Measurements from ENCODE around the gene RELN. TPM values are rescaled to one million over a fixed set of nuclear protein-coding genes. Genes with fewer than 3 reads are reported as not detected.

The RELN gene
- total RNA-seq, 1 donor from 2014 or later, result 3.8 TPM

- DNase-seq (ENCODE audit: low read depth), result no peak
- no peak overlapping the region for H3K4me3 ChIP-seq (ENCODE audit: low read depth, low read length)
- TF ChIP-seq, protein P1, sequence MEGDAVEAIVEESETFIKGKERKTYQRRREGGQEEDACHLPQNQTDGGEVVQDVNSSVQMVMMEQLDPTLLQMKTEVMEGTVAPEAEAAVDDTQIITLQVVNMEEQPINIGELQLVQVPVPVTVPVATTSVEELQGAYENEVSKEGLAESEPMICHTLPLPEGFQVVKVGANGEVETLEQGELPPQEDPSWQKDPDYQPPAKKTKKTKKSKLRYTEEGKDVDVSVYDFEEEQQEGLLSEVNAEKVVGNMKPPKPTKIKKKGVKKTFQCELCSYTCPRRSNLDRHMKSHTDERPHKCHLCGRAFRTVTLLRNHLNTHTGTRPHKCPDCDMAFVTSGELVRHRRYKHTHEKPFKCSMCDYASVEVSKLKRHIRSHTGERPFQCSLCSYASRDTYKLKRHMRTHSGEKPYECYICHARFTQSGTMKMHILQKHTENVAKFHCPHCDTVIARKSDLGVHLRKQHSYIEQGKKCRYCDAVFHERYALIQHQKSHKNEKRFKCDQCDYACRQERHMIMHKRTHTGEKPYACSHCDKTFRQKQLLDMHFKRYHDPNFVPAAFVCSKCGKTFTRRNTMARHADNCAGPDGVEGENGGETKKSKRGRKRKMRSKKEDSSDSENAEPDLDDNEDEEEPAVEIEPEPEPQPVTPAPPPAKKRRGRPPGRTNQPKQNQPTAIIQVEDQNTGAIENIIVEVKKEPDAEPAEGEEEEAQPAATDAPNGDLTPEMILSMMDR (conservative IDR thresholded peaks at IDR 0.05; ENCODE audit: low read depth, low read length), result peak; percentile 38
These were observed 101.4 kb downstream of the RELN start for GRCh38 chr7:103887853-103888602.

GRCh38 chr7:103887050-103887449, 102.4 kb downstream of the RELN start:
- no peak for DNase-seq (ENCODE audit: low read depth)
- TF ChIP-seq, protein P1 (conservative IDR thresholded peaks at IDR 0.05; ENCODE audit: low read depth, low read length), result no peak

GRCh38 chr7:103879928-103880600, 109.4 kb downstream of the RELN start:
- DNase-seq (ENCODE audit: low read depth), result no peak
- H3K4me3 ChIP-seq (ENCODE audit: low read depth, low read length), result no peak overlapping the region
- TF ChIP-seq, protein P1 (conservative IDR thresholded peaks at IDR 0.05; ENCODE audit: low read depth, low read length), result no peak

More at GRCh38 chr7:103887050-103887449, 102.4 kb downstream of the RELN start:
- no peak overlapping the region for H3K4me3 ChIP-seq (ENCODE audit: low read depth, low read length)

GRCh38 chr7:103879411-103879810, 110.0 kb downstream of the RELN start:
- no peak overlapping the region for H3K4me3 ChIP-seq (ENCODE audit: low read depth, low read length)
- no peak for DNase-seq (ENCODE audit: low read depth)
- TF ChIP-seq, protein P1 (conservative IDR thresholded peaks at IDR 0.05; ENCODE audit: low read depth, low read length), result no peak

GRCh38 chr7:103877565-103877964, 111.9 kb downstream of the RELN start:
- TF ChIP-seq, protein P1 (conservative IDR thresholded peaks at IDR 0.05; ENCODE audit: low read depth, low read length), result no peak

DNA sequence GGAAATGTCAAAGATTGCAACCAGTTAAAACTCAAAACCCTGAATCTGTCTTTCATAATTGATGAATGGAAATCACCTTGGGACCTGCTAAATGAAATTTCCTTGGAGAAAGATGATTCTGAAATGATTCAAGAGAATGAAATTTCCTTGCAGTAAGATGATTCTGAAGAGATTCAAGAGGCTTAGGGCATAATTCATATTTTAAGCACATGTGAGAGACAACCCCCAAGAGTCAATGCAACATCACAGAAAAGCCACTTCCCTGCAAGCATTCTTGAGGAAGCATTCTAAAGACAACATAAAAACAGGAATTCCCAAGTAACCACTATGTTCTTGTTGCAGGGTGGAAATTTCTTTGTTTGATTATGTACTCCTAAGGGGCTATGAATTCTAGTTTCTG, 113.7 kb downstream of the RELN start:
- TF ChIP-seq, protein P1 (conservative IDR thresholded peaks at IDR 0.05; ENCODE audit: low read depth, low read length), result no peak
- no peak for DNase-seq (ENCODE audit: low read depth)
- H3K4me3 ChIP-seq (ENCODE audit: low read depth, low read length), result no peak overlapping the region

More at GRCh38 chr7:103877565-103877964, 111.9 kb downstream of the RELN start:
- H3K4me3 ChIP-seq (ENCODE audit: low read depth, low read length), result no peak overlapping the region
- DNase-seq (ENCODE audit: low read depth), result no peak
